Endothelial cell of umbilical vein (primary cell): ENCODE data around the gene HDAC1. TPM values are rescaled to one million over a fixed set of nuclear protein-coding genes. Genes with fewer than 3 reads are reported as not detected.

Experiments
- BruUV-seq: library from RNA; stranded (reverse); fragments of 400-500 nt; replicated peaks from 2 replicates; lab custom pipeline; 2021; lab: Mats Ljungman, UMichigan
- CTCF ChIA-PET: fragments of 300-600, 350-600 bp; sonication (Branson Sonifier 250); formaldehyde crosslinking; loops from one replicate; lab custom pipeline; 2021; ENCODE audit warnings: antibody characterized with exemption, inconsistent platforms; lab: Charles Lee
- POLR2A ChIA-PET: fragments of 300-600, 350-600 bp; sonication (Branson Sonifier 250); formaldehyde crosslinking; loops from one replicate; lab custom pipeline; 2021; ENCODE audit warnings: antibody characterized with exemption, inconsistent platforms; lab: Charles Lee
- DNase-seq: peaks from one replicate; pipeline ENCODE4 v3.0.0-alpha.2; 2011; ENCODE audit warnings: low read depth, low spot score
- FAIRE-seq: peaks from 2 replicates; lab custom pipeline; 2011; peaks lifted over from hg19 to GRCh38; lab: Jason Lieb, UNC
- H2AFZ ChIP-seq: 2 replicates; pipeline ENCODE4 v1.6.0; 2012; ENCODE audit warnings: low read depth, low read length, control low read depth, inconsistent platforms
- H3K27ac ChIP-seq: 2 replicates; pipeline ENCODE4 v1.5.1; 2011; ENCODE audit warnings: low read depth, mild to moderate bottlenecking, control low read depth, low read length, moderate library complexity; ENCODE audit not compliant: insufficient read depth
- H3K27me3 ChIP-seq, 2 experiments: 2 replicates each; pipeline versions ENCODE4 v1.6.0 to v1.6.1; 2011; ENCODE audit warnings: low read length in 2 of 2, mixed read lengths in 1 of 2; ENCODE audit not compliant: control insufficient read depth in 2 of 2, insufficient read depth in 2 of 2
- H3K36me3 ChIP-seq, 2 experiments: 2 replicates in 1 of 2; 3 replicates in 1 of 2; pipeline ENCODE4 v1.5.1; 2011; ENCODE audit warnings: low read length in 2 of 2, mild to moderate bottlenecking in 1 of 2, moderate library complexity in 1 of 2; ENCODE audit not compliant: control insufficient read depth in 2 of 2, insufficient read depth in 2 of 2; ENCODE audit errors: extremely low read depth in 1 of 2
- H3K4me1 ChIP-seq: 3 replicates; pipeline ENCODE4 v1.5.1; 2011; ENCODE audit warnings: mild to moderate bottlenecking, low read length; ENCODE audit not compliant: control insufficient read depth, insufficient read depth; ENCODE audit errors: extremely low read depth
- H3K4me2 ChIP-seq: 2 replicates; pipeline ENCODE4 v1.6.1; 2011; ENCODE audit warnings: low read length, control low read depth, mixed read lengths; ENCODE audit not compliant: insufficient read depth
- H3K4me3 ChIP-seq, 3 experiments: fragments of 200-600 bp in 1 of 3; sonication (generic), shearing (Covaris generic) in 1 of 3; replicated peaks in 1 of 3; 2 replicates each; pipeline ENCODE4 v1.5.1; 2011 to 2016; ENCODE audit warnings: control low read depth in 3 of 3, low read length in 3 of 3, mild to moderate bottlenecking in 2 of 3, inconsistent platforms in 1 of 3, low read depth in 1 of 3, moderate library complexity in 1 of 3; ENCODE audit not compliant: insufficient read depth in 1 of 3
- H3K79me2 ChIP-seq: 2 replicates; pipeline ENCODE4 v1.6.0; 2012; ENCODE audit warnings: low read length, inconsistent platforms; ENCODE audit not compliant: control insufficient read depth, insufficient read depth
- H3K9ac ChIP-seq: replicated peaks from 2 replicates; pipeline ENCODE3; 2011; ENCODE audit warnings: low read length, control low read depth; ENCODE audit not compliant: insufficient read depth; ENCODE audit errors: extremely low read depth
- H3K9me1 ChIP-seq: replicated peaks from 3 replicates; pipeline ENCODE4 v1.6.0; 2011; ENCODE audit warnings: mild to moderate bottlenecking, low read length; ENCODE audit not compliant: control insufficient read depth, insufficient read depth; ENCODE audit errors: extremely low read depth
- H3K9me3 ChIP-seq: replicated peaks from 2 replicates; pipeline ENCODE4 v1.5.1; 2012; ENCODE audit warnings: low read length, inconsistent platforms; ENCODE audit not compliant: control insufficient read depth, insufficient read depth
- H4K20me1 ChIP-seq: replicated peaks from 2 replicates; pipeline ENCODE3; 2011; ENCODE audit warnings: mild to moderate bottlenecking, low read length; ENCODE audit not compliant: control insufficient read depth, insufficient read depth; ENCODE audit errors: extremely low read depth
- CTCF ChIP-seq, 2 donors: IDR thresholded peaks; 1 replicate in 1 of 2; 2 replicates in 1 of 2; pipeline ENCODE4 v1.5.1; 2011; ENCODE audit warnings: low read length in 2 of 2, mild to moderate bottlenecking in 2 of 2, moderate library complexity in 2 of 2, control low read depth in 1 of 2, inconsistent platforms in 1 of 2, low read depth in 1 of 2; ENCODE audit not compliant: insufficient read depth in 1 of 2; ENCODE audit errors: extremely low read depth in 1 of 2
- EZH2 ChIP-seq: IDR thresholded peaks from 2 replicates; pipeline ENCODE4 v1.6.1; 2012; ENCODE audit warnings: borderline replicate concordance, low read depth, mild to moderate bottlenecking, moderate library complexity, low read length, inconsistent platforms; ENCODE audit not compliant: severe bottlenecking
- FOS ChIP-seq: IDR thresholded peaks from 2 replicates; pipeline ENCODE4 v1.6.1; 2011; ENCODE audit warnings: mild to moderate bottlenecking, low read length, moderate library complexity, borderline replicate concordance; ENCODE audit not compliant: insufficient read depth
- GATA2 ChIP-seq: IDR thresholded peaks from 2 replicates; pipeline ENCODE4 v1.7.0; 2011; ENCODE audit warnings: low read depth, mild to moderate bottlenecking, moderate library complexity, mixed read lengths, low read length; ENCODE audit not compliant: insufficient read length, insufficient read depth
- JUN ChIP-seq: IDR thresholded peaks from 2 replicates; pipeline ENCODE4 v1.6.1; 2011; ENCODE audit warnings: borderline replicate concordance, low read depth; ENCODE audit not compliant: insufficient read length, insufficient read depth
- POLR2A ChIP-seq: IDR thresholded peaks from 2 replicates; pipeline ENCODE4 v1.6.1; 2012; ENCODE audit warnings: low read depth, mild to moderate bottlenecking, control low read depth, low read length
- POLR2AphosphoS5 ChIP-seq: IDR thresholded peaks from 2 replicates; pipeline ENCODE4 v1.6.1; 2012; ENCODE audit warnings: low read depth, mild to moderate bottlenecking, control low read depth, low read length, moderate library complexity; ENCODE audit not compliant: insufficient read depth
- dilution Hi-C: fragments of 300-500 bp; cut with MboI; formaldehyde crosslinking; loops from one replicate; pipeline ENCODE4 v1.15.0; 2019; ENCODE audit warnings: low sequenced_read_pairs; ENCODE audit not compliant: extremely low pct_ligation_motif_present
- intact Hi-C: fragments of 100-400 bp; cut with micrococcal nuclease; formaldehyde crosslinking; loops from one replicate; pipeline ENCODE4 v1.10.0; 2022
- polyA plus RNA-seq, 4 experiments: library from polyadenylated mRNA; depleted of rRNA in 3 of 4; stranded (reverse) in 3 of 4; unstranded in 1 of 4; fragments of >200 nt; gene quantifications; 2 replicates each; pipeline versions ENCODE4 v1.2.1 to v1.2.3, GENCODE V29; 2011 to 2012; ENCODE audit warnings: missing spikeins in 1 of 4
- total RNA-seq: library from RNA; stranded (reverse); gene quantifications from 2 replicates; pipeline ENCODE4 v1.2.3, GENCODE V29; 2021
- TF ChIP-seq, protein P1 (sequence below): IDR thresholded peaks from 2 replicates; pipeline ENCODE4 v1.6.1; 2011; ENCODE audit not compliant: insufficient read depth, insufficient read length

The HDAC1 gene
- total and polyA plus RNA-seq, 2 donors (not counting 3 experiments of a cell fraction or from before 2014, with no cell fraction given) = 138 to 141 TPM

DNA sequence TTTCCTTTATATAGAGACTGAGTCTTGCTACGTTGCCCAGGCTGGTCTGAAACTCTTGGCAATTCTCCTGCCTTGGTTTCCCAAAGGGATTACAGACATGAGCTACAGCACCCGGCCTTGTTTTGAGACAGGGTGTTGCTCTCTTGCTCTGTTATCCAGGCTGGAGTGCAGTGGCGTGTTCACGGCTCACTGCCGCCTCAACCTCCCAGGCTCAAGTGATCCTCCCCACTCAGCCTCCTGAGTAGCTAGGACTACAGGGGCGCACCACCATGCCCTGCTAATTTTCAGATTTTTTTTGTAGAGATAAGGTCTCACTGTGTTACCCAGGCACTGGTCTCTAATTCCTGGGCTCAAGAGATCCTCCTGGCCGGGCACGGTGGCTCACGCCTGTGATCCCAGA lies 26.0 kb upstream of the HDAC1 start:
- POLR2A ChIA-PET = interaction anchor here (1.3 kb wide), 1 partner anchor 16 kb away, joined by 18 read pairs; no protein-coding TSS in a partner anchor
- H3K9me1 ChIP-seq = no peaks in the 10 kb centered on the region
- no peaks in the 10 kb centered on the region for H4K20me1 ChIP-seq
- H3K36me3 ChIP-seq = no peaks in the 10 kb centered on the region
- BruUV-seq = no TSS peak
- peaks cover 5% of the 10 kb centered on the region for H3K4me1 ChIP-seq
- TF ChIP-seq FOS (no peak), POLR2A (no peak), POLR2AphosphoS5 (no peak)
- H3K27ac ChIP-seq = no peak overlapping the region
- H2AFZ ChIP-seq = no peak overlapping the region
- H3K4me3 ChIP-seq = no peak overlapping the region
- CTCF ChIA-PET = interaction anchor here (0.6 to 3.5 kb wide), 3 partner anchors 10 to 26 kb away, joined by 3 to 26 read pairs (median 3); partner anchors contain the start of genes FAM167B and HDAC1
- intact Hi-C loops (no loop called here), dilution Hi-C loops (no loop called here)
- peak; percentile 52 for FAIRE-seq
- no peak overlapping the region for H3K9ac ChIP-seq
- H3K9me3 ChIP-seq = no peaks in the 10 kb centered on the region
- no peaks in the 10 kb centered on the region for H3K27me3 ChIP-seq
- H3K4me2 ChIP-seq = no peak overlapping the region
- no peaks in the 10 kb centered on the region for H3K79me2 ChIP-seq
- DNase-seq = no peak

GRCh38 chr1:32266921-32267591 lies 24.8 kb upstream of the HDAC1 start:
- FAIRE-seq (peak; percentile 98), DNase-seq (peak; percentile 95)
- Histone ChIP-seq H3K27me3 (no peaks in the 10 kb centered on the region), H3K36me3 (no peaks in the 10 kb centered on the region), H3K4me3 (peak overlapping the region in 1 of 3 experiments; percentile 15), H3K9ac (peak overlapping the region; percentile 61), H3K27ac (peak overlapping the region; percentile 83), H3K9me1 (no peaks in the 10 kb centered on the region), H3K79me2 (no peaks in the 10 kb centered on the region), H2AFZ (peak overlapping the region; percentile 1), H4K20me1 (no peaks in the 10 kb centered on the region), H3K4me1 (peaks cover 5% of the 10 kb centered on the region), H3K4me2 (peak overlapping the region; percentile 80), H3K9me3 (no peaks in the 10 kb centered on the region)
- dilution Hi-C loops (no loop called here), intact Hi-C loops (loop anchor here (1.0 kb wide), 3 partner anchors 17 to 45 kb away; partner anchors contain the start of genes EIF3I and TMEM234)
- BruUV-seq = no TSS peak
- TF ChIP-seq, protein P1, sequence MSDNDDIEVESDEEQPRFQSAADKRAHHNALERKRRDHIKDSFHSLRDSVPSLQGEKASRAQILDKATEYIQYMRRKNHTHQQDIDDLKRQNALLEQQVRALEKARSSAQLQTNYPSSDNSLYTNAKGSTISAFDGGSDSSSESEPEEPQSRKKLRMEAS = no peak
- TF ChIP-seq EZH2 (no peak), CTCF (IDR thresholded peaks at IDR 0.05; ENCODE audit: extremely low read depth in 1 of 2, insufficient read depth in 1 of 2, low read depth in 1 of 2, low read length in 2 of 2) (no peak), JUN (peak; percentile 84), FOS (peak; percentile 56), GATA2 (peak; percentile 44), POLR2AphosphoS5 (peak; percentile 63)
- ChIA-PET POLR2A (interaction anchor here (1.3 kb wide), 1 partner anchor 17 kb away, joined by 18 read pairs; no protein-coding TSS in a partner anchor), CTCF (interaction anchor here (1.0 to 3.5 kb wide), 3 partner anchors 19 to 52 kb away, joined by 3 to 26 read pairs (median 6); partner anchors contain the start of gene FAM167B)
